Right lung (tissue), 5 donors: ENCODE data around the gene S100A6. TPM values are rescaled to one million over a fixed set of nuclear protein-coding genes. Genes with fewer than 3 reads are reported as not detected.
A peak's percentile ranks its signal among the peaks of the same experiment; 100 is the strongest.

Experiments used
- DNase-seq, 2 donors: peaks; one replicate each; pipeline ENCODE4 v3.0.0-alpha.2; 2013
- polyA plus RNA-seq, 5 donors: library from polyadenylated mRNA; unstranded; fragments of 120-200 nt; gene quantifications; one replicate each; pipeline versions ENCODE4 v1.2.1 to v1.2.3, GENCODE V29; 2013; ENCODE audit warnings: inconsistent platforms in 1 of 5, low replicate concordance in 1 of 5; ENCODE audit not compliant: insufficient read length in 5 of 5, insufficient read depth in 1 of 5

The S100A6 gene
- polyA plus RNA-seq, 5 donors, result 138 to 297 (median 187) TPM

DNA sequence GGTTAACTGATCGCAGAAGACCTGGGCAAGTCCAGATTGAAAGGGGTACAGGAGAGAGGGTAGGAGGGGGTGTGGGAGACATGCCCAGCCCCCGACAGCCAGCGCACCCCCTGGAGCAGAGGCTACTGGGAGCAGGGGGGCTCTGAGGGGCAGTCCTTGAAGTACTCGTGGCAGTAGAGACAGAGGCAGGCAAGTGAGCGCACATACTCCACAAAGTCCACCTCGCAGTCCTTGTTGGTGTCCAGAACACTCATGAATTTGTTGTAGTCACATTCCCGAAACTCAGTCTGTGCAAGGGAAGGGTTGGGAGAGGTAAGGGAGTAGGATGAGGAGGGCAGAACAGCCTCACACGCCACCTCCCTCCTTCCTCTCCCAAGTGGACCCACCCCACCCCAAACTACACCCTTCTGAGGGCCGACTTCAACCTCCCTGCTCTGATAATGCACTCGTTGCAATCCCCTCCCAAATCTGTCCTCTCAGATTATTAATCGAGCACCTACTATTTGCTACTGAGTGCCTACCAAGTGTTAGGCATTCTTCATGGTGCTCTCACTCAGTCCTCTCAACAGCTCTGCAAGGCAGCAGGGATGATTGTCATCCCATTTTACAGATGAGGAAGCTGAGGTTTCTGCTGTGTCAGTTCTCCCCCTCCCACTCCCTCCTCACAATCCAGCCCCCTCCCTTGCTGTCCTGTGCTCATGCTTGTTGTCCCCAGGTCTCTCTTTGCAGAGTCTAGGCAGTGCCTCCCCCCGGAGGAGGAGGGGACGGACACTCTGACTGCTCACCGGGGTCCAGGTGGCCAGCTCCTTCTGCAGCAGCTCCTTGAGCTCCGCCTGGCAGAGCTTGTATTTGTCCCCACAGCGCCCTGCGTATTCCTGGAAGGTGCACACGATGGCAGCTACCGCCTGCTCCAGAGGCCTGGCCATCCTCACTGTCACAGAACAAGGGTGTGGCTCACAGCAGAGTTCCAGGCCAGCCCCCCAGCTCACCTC, 12.1 kb upstream of the S100A6 start:
- no peak for DNase-seq

DNA sequence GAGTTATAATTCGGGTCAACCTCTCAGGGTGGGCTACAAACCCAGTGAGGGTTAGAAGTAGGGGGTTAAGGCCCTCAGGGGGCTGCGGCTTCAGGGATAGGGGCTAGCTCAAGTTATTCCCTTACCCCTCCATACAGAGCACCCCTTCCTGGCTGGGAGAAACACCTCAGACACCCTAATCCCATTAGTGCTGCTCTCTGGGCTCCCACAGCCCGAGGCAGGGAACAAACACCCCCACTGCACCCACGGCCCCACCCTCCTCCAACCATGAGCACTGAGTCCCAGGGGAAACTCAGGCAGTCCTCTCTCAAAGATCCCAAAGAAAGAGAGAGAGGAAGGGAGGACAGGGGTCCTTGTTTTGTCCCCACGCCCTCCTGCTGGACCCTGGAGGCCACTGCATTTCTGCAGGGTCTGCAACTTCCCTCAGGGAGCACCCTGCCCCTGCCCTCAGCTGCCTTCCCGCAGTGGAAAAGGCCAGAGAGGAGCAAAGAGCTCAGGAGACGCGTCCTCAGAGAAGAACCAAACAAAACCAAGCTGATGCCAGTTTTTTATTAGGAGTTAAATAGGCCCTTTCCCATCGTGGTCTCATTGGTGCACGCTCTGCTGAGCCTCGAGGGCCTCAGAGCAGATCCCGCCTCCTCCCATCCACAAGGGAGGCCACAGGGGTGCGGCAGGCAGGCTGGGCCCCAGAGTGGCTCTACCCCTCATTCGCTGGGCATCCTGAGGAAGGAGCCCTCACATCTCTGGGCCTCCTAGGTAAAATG, 11.2 kb upstream of the S100A6 start:
- DNase-seq, result no peak

DNA sequence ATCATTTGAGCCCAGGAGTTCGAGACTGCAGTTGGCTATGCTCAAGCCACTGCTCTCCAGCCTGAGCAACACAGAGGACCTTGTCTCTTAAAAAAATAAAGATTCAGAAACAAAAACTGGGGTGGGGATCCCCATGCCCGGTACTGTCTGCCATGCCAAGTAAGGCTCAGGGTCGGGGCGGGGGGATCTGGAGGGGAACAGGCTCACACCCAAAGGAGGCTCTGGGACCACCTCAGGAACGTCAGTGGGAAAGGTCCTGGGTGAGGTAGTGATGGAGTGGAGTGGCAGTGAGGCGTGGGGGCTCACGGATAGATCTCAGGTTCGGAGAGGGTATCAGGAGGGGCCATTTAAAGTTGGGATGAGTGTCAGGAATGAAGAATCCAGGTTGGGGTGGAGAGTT, 10.6 kb upstream of the S100A6 start:
- no peak for DNase-seq

DNA sequence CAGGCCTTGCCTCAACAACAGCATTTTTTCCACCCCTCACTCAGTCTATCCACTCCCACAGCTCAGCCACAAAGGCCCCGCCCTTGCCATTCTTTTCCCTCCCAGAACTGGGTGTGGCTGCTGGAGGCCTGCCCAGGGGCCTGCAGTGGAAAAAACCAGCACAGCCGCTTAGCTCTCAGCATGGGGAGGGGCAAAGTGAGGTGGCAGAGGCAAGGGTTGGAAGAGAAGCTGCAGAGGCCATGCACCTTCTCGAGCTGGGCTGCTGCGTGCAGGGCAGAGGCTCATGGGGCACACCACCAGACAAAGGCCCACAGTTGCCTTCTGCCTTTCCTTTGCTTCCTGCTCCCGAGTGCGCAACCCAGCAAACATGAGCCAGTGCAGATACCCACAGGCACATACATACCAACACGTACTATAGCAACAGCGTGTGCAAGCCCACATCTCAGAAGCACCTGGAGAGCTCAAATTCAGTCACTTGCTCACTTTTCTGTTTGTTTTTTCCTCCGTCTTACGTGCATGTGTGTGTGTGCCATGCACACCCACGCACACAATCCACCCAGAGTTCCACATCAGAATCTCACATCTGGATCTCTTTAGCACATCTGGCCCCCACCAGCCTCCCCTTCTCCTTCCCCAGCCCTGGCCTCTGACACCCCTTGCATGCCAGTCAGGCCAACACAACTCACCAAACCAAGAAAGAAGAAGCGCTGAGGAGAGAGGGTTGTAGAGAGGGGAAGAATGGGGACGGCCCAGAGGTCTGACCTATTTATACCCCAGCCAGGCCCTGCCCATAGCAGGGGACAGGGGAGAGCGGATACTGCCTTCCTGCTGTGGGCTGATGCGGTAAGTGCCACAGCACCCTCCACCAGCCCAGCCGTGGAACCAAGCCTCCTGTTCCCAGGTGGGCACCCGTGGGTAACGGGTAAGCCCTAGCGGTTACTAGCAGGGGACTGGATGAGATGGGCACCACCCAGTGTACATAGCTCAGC, 9.6 kb upstream of the S100A6 start, which contains the start of gene S100A4:
Gene S100A4, minus strand, starts transcription at position 740 of the 989 bp plus-strand sequence. CDS start 1,012 bp downstream, outside the sequence.
- DNase-seq, result peak; percentile 76 to 84

DNA sequence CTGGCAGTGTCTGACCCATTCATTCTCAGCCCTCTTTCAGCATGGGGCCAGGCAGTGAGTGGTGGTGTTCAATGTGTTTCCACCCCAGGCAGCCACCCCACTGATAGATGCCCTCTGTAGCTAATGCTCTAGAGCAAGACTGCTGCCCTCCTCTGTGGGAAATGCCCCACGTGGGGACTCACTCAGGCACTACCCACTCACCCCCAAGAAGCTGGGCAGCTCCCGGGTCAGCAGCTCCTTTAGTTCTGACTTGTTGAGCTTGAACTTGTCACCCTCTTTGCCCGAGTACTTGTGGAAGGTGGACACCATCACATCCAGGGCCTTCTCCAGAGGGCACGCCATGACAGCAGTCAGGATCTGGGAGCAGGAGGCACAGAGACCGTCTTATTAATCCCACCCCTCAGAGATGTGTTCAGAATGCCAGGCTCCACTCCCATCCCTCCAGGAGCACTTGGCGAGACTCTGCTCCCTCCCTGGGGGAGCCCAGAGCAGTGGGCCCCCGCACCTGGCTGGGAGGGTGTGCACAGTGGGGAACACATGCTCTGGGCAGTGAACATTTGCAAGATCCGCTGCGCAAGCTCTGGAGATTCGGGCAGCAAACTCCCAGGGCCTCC, 8.8 kb upstream of the S100A6 start:
- no peak for DNase-seq

DNA sequence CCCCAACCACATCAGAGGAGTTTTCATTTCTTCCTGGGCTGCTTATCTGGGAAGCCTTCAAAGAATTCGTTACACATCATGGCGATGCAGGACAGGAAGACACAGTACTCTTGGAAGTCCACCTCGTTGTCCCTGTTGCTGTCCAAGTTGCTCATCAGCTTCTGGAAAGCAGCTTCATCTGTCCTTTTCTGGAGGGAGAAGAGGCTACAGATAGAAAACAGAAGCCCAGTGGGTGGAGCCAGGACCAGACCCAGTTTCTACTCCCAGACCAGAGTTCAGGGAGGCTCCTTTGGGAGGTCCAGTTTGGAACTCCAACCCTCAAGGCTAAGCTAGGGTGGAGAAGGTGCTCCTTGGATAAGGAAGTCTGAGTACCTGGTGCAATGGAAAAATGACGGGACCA, 7.9 kb upstream of the S100A6 start:
- DNase-seq, result no peak

DNA sequence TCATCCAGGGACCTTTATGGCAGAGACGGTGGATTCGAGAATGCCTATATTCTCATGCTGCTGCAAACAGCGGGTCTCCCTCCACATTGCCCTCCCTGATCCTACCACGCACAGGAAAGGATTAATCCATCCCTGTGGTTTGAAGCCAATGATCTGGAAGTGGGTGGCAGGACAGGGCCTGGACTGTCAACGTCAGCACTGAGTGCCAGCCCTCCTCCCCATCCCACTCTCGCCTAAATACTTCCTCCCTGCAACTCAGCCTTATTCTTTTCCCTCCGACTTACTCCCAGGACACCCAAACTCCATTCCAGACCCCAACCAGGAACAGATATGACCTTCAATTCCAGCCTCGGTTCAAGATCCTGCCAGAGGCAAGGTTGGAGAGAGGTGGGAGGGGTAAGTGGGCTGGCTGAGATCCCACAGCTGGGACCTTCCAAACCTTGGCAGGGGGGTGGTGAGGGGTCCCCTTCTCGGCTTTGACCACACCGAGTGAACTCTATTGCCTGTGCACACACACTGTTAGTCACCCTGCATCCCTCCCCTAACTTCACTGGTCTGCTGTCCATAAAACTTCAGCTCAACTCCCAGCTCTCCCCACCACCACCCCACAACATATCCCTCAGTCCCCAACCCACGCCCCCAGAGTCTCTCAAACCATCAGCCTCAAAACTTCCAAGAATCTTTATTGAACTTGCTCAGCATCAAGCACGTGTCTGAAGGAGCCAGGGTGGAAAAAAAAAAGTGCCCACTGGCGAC, 7.3 kb upstream of the S100A6 start:
- DNase-seq, result no peak

DNA sequence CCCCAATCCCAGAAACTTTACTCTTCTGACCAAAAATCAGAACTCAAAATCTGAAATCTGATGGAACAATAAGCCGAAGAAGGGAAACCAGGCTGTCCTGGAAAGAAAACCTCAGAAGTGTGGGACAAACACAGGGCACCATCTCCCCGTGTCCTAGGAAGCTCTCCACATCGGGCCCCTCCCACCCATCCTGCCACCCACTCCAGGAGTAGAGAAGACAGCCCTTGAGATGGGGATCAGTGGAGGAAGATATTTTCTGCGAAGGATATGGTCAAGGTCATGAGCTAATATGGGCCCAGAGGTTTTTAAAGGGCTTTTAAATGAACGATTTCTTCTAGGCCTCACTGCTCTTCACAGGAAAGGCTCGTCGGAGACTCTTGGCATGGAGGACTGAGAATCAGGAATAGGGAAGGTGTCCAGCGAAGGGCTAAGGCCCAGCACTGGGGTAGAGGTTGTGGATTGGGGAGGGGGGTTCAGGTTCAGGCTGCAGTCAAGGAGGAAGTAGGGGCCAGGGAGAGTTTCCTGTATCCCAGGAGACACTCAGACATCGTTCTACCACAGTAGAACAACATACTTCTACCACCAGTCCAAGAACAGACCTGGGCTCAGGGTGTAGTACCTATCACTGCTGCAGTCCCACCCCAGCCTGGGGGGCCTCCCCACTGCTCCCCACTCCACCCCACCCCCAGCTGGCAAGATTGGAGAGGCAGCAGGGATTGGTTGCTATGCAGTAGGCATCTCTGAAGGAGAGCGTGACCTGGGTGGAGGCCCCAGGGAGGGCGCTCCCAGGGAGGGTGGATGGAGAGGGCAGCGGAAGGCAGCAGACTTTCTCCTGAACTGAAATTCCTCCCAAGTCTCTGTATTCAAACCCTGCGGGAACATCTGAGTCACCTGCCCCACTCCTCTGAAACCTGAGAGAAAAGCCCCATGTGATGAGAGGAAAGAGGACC, 6.1 kb upstream of the S100A6 start:
- DNase-seq, result no peak

DNA sequence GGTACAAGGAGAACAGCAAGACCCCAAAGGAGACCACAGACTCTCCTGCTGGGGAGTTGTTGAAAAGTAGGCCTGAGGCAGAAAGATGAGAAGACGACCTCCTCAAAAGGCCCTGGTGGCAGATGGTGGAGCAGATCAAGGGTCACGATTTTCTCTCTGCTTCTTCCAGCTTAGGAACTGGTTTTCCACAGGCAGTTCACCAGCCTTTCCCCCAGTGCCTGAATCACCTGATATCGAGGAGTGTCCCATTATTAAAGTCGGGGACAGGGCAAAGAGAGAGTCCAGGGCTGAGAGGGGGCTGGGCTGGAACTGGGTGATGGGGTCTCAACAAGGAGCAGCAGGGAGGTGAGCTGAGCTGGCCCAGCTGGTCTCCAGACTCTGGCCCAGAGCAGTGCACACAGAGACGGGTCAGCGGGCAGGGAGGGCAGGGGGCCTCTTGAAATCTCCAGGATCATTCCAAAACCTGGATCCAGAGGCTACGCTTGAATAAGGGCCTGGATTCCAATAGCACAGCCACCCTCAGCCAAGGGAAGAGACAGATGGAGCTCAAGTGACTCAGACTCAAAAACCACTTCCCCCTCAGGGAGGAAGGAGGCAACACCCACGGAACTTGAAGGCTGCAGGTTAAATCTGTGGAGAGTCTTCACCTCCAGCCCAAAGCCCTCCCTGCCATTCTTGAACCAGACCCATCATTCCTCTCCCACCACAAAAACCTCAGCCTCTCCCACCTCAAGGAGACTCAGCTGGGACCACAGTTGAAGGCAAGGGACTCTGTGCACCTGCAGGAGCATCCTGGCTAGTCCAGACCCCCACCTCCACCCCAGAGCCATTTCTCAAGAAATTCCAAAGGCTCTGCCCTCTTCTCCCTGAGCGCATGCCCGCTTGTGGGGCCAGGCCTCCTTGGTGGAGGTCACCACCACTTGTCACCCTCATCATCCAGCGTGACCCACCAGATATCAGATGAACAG, 4.9 kb upstream of the S100A6 start, which contains the start of gene S100A5:
Gene S100A5, minus strand, starts transcription at position 541 of the 968 bp plus-strand sequence. CDS start 743 bp downstream, outside the sequence.
- DNase-seq, result no peak

DNA sequence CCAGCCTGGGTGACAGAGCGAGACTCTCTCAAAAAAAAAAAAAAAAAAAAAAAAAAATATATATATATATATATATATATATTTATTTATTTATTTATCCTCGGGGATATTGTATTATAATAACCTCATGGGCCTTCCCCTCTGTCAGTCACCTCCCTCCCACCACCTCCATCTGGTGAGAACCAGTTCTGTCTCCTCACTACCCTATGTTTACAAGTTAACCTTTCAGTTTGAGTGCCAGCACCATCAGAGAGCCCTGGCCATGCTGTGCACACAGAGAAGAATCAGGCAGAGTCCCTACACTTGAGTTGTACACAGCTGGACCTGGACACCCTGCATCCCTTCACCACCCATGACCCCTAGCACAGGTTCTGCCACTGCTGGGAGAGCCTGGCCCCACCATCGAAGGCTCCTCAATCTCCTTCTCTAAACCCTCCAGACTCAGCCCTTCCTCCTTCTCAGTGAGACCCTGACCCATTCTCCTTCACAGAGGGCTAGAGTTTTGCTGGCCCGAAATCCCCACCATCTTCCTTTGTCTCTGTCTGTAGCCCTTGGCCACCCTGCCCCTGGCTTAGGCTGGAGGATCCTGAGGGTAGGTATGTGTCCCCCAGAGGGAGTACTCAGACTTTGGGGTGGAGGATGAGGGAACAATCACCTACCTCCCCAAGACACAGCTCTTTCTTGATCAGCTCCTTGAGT, 3.8 kb upstream of the S100A6 start:
- no peak for DNase-seq

DNA sequence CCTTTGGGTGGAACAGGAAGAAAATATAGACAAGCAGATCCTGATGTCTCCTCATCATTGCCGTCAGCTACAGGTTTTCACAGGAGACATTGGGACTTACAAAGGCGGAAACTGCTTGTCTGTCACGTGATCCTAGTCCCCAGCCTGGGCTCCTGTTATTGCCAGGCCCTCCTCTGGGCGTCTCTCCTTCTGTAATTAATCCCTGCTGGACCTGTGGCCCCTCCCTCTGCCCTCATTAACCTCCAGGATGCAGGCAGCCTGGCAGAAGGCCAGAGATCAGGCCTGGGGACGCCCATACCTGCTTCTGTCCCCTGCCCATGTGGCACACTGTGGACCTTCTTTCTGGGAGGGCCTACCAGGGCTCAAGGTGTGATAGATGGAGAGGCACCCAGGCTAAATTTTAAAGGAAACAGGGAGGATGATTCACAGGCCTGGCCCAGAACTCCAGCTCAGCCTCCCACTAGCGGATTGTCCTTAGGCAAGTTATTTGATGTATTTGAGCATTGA, 2.6 kb upstream of the S100A6 start:
- DNase-seq, result no peak

DNA sequence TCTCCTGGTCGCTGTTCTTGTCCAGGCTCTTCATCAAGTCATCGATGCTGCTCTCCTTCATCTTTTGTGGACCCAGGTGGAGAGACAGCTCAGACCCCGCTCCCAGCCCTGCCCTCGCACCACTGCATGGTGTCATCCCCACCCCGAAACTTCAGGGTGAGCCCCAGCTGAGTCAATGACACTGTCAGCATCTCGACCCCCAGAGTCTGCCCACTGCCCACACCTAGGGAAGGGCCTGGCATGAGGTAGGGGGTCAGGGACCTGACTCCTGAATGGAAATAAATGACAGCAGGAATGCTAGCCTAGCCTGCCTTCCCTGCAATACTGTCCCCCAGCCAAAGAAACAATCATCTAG, 1.6 kb upstream of the S100A6 start:
- no peak for DNase-seq

DNA sequence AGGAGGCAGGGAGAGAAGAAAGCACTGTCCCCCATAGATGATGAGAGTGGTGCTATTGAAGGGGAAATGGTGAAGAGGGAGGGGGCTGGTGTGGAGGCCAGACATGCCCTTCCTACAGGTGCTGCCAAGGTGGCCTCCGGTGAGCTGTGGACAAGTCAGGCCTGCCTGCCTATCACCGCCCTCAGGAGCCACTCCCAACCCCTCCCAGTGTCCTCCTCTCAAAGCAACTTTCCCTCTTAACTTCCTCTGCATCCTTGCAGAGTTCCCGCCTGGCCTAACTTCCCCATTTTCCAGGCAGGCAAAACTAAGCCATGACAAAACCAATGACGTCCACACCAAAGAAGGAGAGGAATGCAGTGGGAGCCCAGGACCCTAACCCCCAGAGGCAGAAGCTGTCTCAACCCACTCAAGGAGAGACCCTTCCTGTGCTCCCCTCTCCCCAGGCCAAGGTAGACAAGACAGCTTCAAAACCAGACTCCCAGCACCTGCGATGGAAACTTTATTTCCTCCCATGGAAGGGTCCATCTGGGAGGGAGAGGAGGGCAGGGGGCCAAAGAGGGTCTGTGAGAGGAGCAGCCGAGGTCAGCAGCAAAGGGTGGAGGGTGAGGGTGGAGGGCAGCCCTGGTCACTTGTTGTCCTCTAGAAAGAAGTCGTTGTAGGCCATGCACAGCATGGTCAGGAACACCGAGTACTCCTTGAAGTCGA, 1.0 kb upstream of the S100A6 start:
- no peak for DNase-seq

DNA sequence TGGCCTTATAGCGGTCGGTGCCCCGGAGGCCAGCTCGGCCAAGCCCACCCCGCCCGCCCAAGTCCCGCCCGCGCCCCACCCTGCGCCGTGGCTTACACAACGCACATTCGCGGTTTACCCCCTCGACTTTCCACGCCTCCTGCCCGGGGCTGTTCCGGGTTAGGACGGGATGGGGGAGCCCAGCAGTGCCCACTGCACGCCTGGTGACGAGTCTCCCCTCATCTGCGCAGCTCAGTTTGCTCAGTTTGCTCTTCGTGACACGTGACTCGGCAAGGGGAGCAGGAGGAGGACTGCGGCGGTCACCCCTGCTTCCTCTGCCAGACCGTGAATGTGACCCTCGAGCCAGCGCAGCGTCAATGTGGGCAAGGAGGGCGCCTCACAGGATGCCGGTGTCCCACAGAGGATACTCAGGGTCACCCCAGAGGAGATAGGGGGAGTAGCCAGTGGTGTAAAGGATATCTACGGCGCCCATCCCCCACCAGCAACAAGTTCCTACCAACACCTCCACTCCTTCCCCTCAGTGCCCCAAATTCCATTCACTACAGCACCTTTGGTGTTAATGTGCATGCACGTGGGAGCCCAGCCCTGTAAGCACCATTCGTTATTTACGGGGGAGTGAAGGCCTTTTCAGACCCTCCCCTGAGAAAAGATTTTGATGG, 350 bp upstream of the S100A6 start:
- DNase-seq, result peak; percentile 75 to 77

DNA sequence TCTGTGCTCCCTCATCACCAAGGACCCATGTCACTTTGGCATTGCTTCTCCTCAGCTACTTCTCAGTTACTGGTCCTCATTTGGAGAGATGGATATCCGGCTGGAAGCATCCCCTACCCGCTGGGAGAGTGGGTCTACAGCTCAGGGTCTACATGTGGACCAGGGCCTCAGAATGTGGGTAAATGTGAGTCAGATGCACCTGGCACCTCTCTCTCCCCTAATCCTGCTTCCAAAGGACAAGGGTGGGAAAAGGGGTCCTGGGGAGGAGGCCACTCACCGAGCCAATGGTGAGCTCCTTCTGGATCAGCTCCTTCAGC, 908 bp downstream of the S100A6 start:
- no peak for DNase-seq
